TTC549 (cell line): ENCODE results near the gene NOTCH2.

Experiments used
- FAIRE-seq: peaks from 2 replicates; lab custom pipeline; 2012; peaks lifted over from hg19 to GRCh38; lab: Jason Lieb, UNC

NOTCH2 gene

GRCh38 chr1:119941392-119941791, 128.1 kb downstream of the NOTCH2 start:
- no peak for FAIRE-seq

GRCh38 chr1:119940697-119941096, 128.8 kb downstream of the NOTCH2 start:
- FAIRE-seq = no peak

GRCh38 chr1:119937198-119937597, 132.3 kb downstream of the NOTCH2 start:
- no peak for FAIRE-seq

- FAIRE-seq = no peak
These were observed 133.5 kb downstream of the NOTCH2 start for GRCh38 chr1:119935915-119936314.

GRCh38 chr1:119935373-119935772, 134.1 kb downstream of the NOTCH2 start:
- FAIRE-seq = no peak

- FAIRE-seq = no peak
These were observed 136.1 kb downstream of the NOTCH2 start for GRCh38 chr1:119933397-119933796.

- FAIRE-seq = no peak
These were observed 139.7 kb downstream of the NOTCH2 start for GRCh38 chr1:119929643-119930315.

GRCh38 chr1:119926553-119926952, 142.9 kb downstream of the NOTCH2 start:
- FAIRE-seq = no peak

- FAIRE-seq = no peak
These were observed 144.2 kb downstream of the NOTCH2 start for GRCh38 chr1:119924948-119925898.

- no peak for FAIRE-seq
These were observed 149.1 kb downstream of the NOTCH2 start for GRCh38 chr1:119920104-119920968.

- FAIRE-seq = no peak
These were observed 150.2 kb downstream of the NOTCH2 start for GRCh38 chr1:119919241-119919640.

GRCh38 chr1:119918301-119918700, 151.2 kb downstream of the NOTCH2 start:
- no peak for FAIRE-seq

- FAIRE-seq = no peak
These were observed 152.0 kb downstream of the NOTCH2 start for GRCh38 chr1:119917304-119918055.

GRCh38 chr1:119915517-119915916, 153.9 kb downstream of the NOTCH2 start:
- FAIRE-seq = no peak

- no peak for FAIRE-seq
These were observed 155.4 kb downstream of the NOTCH2 start for GRCh38 chr1:119914071-119914470.

GRCh38 chr1:119912963-119913362, 156.5 kb downstream of the NOTCH2 start:
- FAIRE-seq = no peak

- FAIRE-seq = no peak
These were observed 157.7 kb downstream of the NOTCH2 start for GRCh38 chr1:119911775-119912174.

- no peak for FAIRE-seq
These were observed 158.8 kb downstream of the NOTCH2 start for GRCh38 chr1:119910618-119911017.

- no peak for FAIRE-seq
These were observed 159.4 kb downstream of the NOTCH2 start for GRCh38 chr1:119909890-119910596.

GRCh38 chr1:119908661-119909060, 160.8 kb downstream of the NOTCH2 start:
- no peak for FAIRE-seq
